ENCODE data around the gene PADI3.

The PADI3 gene, protein sequence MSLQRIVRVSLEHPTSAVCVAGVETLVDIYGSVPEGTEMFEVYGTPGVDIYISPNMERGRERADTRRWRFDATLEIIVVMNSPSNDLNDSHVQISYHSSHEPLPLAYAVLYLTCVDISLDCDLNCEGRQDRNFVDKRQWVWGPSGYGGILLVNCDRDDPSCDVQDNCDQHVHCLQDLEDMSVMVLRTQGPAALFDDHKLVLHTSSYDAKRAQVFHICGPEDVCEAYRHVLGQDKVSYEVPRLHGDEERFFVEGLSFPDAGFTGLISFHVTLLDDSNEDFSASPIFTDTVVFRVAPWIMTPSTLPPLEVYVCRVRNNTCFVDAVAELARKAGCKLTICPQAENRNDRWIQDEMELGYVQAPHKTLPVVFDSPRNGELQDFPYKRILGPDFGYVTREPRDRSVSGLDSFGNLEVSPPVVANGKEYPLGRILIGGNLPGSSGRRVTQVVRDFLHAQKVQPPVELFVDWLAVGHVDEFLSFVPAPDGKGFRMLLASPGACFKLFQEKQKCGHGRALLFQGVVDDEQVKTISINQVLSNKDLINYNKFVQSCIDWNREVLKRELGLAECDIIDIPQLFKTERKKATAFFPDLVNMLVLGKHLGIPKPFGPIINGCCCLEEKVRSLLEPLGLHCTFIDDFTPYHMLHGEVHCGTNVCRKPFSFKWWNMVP
- 0 reads per million in 4 donors for total RNA-seq

DNA sequence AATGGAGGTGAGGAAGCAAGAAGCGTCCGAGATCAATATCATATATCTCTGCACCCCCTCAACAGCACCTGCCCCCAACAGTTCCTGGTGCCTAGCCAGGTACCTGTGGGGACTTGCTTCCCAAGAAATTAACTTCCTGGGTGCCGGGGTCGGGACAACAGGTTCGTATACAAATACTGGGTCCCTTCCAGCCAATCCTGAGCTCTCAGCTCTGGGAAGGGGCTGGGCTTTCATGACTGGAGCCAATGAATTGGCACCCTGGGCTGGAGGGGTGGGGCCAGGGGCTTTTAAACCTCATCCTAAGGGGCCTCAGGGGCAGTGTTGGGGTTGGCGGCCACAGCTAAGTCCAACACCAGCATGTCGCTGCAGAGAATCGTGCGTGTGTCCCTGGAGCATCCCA, at the start of gene PADI3:
Gene PADI3 (plus strand): TSS at position 318 of the 400 bp plus-strand sequence. CDS start 40 bp downstream, at position 358.
- no peak for DNase-seq

DNA sequence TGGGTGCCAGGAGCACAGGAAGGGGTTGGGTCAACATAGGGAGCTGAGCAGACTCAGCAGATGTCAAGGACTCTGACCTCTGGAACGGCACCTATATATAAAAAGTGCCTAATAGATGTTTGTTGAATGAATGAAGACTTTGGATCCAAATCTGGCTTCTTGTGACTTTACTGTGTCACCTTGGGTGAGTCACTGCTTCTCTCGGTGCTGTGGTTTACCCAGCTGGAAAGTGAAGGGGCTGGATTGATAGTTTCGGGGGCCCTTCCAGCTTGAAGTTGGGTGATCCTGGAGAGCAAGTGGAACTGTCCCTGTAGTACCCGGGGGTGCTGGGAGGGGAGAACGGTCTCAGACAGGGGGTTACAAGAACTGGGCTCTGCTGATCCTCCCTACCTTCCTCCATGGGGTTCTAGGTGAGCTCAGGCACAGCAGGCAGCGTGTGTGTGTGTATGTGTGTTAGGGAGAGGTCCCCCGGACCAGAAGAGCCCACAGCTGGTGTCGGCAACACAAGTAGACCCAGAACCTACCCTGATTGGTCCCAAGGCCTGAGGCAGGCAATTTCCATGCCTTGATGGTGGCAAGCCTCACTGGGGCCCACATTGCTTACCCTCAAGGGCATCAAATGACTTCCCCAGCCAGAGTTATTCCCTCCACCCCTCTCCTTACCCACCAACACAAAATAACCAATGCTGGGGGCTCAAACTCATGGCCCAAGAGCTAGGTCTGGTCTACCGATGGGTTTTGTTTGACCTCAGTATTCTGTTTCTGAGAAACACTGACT, 49.4 kb upstream of the PADI3 start:
- DNase-seq = no peak

DNA sequence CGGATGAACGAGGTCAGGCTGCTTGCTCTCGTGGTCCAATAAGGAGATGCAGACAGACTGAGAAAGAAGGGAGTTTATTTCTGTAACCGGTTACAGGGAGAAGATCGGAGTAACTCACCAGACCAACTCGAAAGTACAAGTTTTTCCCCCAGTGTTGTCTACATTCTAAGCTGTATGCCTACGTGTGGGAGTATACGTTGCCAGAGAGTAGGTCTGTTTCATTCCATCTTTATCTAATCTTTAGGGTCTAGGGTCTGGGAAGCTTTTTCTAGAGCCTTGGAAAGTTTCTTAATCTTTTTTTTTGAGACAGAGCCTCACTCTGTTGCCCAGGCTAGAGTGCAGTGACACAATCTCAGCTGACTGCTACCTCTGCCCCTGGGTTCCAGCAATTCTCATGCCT, 48.7 kb upstream of the PADI3 start:
- DNase-seq = no peak

DNA sequence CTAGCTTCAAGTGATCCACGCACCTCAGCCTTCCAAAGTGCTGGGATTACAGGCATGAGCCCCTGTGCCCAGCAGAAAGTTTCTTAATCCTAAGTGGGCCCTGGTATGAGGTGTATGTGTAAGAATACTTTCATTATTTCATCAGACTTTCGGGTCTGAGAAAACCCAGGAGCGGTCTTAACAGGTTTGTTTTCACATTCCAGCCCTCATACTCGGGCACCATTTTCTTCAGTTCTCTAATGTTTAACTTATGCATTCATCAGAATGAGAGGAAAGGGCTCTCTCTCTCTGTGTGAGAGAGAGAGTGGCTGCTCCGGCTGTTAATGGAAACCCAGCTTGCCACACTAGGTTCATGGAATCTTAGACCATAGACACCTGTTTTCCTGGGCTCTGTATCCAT, 48.1 kb upstream of the PADI3 start:
- DNase-seq = no peak

DNA sequence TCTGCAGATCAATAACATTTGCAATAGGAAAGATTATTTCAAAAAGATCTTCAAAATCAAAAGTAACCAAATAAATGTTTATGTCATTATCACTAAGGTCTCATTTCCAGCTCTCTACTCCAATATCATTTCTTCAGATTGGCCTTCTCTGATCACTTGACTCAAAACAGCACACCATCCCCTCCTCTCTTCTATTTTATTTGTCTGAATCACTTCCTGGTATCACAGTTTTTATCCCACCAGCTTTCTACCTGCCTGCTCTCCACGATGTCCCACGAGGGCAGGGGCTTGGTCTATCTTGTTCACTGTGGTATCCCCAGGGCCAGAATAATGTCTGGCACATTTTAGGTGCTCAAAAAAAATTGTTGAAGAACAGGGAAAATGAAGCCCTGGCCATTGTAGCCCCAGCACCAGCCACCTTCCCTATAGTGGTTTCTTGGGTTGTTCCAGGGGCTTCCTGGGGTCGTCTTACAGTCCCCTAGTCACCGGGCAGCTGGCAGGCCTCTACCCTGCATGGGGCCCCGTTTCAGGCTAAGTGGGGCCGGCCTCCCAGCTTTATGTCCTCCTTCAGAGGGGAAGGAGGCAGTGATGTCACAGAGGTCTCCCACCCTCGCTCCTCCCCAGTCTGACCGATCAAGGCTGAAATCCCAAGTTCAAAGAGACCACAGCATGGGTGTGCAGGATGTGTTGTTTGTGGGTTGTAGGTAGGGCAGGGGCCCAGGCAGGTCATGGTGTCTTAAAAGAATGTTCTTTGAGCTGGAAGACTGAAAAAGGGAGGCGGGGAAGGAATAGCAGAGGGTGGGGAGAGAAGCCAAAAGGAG, 47.5 kb upstream of the PADI3 start:
- DNase-seq = no peak

DNA sequence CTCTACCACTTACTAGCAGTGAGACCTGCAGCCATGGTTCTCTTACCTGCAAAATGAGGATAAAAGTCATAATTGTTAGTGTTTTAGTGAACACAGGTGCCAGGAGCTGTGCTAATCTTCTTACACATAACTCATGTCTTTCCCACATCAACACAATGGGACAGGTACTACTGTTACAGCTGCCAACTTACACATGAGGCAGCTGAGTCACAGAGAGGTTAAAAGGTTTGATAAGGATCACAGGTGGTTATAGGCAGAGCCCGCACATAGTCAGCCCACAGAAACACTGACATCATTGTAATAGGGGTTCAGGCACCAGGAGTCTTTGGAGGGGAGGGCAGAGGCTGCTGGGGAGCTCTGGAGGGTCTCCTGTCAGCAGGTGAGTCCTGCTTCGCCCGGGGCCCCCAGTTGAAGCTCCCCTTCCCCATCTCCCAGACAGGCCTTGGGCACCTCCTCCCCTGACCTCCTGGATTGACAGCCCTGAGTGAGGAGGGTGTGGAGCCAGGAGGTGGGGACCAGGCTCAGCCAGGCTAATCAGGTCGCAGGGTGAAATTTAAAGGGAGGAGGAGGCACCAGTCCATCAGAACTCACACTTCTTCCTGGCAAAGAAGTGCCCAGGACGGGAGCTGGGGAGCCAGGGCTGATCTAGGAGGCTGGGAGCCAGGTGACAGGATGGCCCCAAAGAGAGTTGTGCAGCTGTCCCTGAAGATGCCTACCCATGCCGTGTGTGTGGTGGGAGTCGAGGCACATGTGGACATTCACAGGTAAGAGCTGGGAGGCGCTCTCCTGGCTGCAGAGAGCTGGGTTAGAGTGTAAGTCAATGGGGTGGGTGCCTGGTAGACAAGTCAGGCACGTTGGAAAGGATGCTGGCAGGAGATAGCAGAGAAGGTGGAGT, 44.1 kb upstream of the PADI3 start, which contains the start of gene PADI1:
Gene PADI1 (plus strand): TSS at position 583 of the 895 bp plus-strand sequence. CDS start 90 bp downstream, at position 673.
- no peak for DNase-seq

DNA sequence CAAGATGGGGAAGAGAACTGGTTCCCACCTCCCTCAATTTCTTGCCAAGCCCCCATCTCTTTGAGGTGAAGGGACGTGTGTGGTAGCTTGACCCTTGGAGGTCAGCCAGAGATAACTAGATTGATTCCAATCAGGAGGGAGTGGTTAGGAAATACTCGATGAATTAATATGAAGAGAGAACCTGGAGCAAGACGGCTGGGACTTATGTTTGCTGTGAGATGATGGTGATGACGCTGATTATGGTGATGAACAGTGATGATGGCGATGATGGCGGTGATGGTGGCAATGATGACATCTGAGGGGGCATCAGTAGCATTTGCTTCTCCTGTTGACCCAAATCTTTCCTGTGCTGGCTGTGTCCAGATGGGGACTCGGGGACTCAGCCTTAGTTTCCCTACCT, 43.2 kb upstream of the PADI3 start:
- DNase-seq = no peak

DNA sequence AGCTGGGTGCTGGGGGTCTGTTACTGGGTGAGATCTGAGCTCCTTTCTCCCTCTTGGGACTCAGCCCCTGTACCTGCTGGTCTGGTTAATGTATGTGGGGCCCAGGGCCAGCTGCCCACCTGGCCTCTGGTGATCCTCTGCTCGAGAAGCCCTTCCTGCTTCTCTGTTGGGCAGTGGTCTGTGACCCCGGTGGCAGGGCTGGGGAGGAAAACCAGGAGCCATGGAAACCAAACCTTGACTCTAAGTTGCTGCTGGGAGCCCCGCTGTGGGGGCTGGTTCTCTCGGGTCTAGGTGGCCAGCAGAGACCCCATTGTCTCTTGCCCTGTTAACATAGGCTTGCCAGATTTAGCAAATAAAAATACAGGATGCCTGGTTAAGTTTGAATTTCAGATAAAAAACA, 42.7 kb upstream of the PADI3 start:
- no peak for DNase-seq

DNA sequence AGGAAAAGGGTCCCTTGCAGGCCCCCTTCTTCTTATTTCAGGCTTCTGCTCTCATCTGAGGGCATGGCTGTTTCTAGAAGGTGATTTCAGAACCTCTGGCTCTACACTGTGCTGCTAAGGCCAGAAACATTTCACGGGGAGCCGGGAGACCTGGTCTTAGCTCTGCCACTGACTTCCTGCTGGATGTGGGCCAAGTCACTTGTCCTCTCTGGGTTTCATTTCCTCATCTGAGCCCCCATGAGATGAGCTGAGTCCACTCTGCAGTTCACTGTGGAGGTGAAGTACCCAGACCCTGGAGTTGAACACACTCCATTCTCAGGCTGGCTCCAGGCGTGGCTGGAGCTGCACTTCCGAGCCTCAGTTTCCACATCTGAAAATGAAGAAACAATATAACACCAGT, 41.9 kb upstream of the PADI3 start:
- no peak for DNase-seq

DNA sequence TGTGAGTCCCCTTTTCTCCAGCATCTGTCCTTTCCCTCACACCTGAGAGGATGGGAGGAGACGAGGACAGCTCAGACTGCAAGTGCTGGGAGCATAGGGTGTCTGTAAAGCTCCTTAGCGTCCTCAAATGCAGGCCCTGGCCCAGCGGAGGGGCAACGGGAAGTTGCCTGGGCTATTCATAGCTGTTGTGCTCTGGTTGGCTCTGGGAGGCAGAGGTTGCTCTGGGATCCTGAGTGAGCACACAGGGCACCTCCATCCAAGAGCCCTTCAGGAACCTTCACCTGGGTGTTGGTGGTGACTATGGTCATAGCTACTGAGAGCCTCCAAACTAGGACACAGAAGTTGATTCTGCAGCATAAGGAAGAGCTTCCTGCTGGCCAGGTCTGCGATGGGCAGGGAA, 41.4 kb upstream of the PADI3 start:
- DNase-seq = no peak

DNA sequence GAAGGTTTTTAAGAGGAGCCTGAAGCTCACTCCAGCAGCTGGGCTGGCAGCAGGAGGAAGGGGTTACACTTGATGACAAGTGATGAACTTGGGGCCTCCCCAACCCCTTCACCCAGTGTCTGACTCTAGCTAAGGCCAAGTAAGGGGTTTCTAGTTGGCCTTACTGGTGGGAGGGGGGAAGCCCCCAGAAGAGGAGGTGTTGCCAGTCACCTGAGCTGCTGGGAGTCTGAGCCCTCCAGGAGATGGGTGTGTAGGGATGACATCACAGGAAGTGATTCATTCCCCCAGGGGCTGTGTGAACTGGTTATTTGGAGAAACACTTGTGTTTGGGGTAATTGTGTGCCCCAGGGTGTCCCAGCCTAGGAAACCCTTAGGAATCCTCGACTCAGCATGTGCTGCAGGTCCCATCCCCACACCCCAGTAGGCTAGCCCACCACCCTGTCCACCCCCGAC, 40.9 kb upstream of the PADI3 start:
- peak in 1 of 5 donors; percentile 27 for DNase-seq

DNA sequence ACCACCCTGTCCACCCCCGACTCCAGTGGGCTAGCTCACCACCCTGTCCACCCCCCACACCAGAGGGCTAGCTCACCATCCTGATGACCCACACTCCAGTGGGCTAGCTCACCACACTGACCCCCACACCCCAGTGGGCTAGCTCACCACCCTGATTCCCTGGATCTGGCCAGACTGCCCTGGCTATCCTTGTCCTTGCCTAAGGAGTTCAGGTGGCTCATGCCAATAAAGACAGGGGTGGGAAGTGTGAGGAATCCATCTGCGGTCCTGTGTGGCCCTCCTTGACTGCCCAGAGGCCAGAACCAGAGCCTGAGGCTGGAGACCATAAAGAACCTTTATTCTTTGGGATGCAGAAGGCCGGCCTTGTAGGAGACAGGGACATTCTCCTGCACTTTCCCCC, 40.4 kb upstream of the PADI3 start:
- DNase-seq = no peak

DNA sequence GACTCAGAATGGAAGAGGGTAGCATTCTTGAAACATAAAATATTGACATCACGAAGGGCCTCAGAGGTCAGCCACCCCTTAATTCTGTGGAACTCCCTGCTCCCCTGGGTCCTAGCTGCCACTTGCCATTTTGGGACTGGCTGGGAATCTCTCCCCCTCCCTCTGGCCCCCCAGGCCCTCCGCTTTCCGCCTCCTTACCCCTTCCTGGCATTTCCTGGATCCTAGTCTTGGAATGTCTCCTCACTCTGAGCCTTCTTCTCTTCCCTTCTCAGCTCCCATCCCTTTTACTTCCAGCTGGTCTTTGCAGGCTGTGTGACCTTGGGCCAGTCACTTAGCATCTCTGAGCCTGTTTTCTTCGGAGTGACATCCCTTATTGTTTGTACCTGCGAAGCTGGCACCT, 39.5 kb upstream of the PADI3 start:
- DNase-seq = no peak

DNA sequence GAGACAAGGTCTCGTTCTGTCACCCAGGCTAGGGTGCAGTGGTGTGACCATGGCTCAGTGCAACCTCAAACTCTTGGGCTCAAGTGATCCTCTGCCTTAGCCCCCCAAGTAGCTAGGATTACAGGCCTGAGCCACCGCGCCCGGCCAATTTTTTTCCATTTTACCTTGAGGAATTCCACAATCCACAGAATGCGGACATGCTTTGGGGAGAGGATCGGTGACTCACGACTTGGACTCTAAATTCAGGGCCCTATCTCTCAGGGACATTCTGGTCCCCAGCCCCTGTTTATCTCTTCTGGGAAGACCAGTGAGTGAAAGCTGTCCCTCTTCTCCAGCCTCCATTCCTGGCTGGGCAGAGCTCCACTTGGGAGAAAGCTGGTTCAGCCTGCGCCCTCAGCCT, 38.7 kb upstream of the PADI3 start:
- DNase-seq = no peak

DNA sequence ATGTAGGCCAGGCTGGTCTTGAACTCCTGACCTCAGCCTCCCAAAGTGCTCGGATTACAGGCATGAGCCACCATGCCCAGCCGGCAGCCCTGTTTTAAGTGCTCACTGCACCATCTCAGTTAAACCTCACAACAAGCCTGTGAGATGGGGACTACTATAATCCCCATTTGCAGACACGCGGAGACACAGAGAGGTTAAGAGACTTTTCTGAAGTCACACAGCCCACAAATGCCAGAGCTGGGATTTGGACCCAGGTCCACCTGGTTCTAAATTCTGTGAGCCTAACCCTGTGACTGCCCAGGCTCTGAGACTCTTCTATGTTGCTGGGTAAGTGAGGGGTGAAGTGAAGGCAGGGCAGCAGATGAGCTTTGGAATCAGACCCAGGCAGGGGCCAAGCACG, 37.5 kb upstream of the PADI3 start:
- DNase-seq = no peak

DNA sequence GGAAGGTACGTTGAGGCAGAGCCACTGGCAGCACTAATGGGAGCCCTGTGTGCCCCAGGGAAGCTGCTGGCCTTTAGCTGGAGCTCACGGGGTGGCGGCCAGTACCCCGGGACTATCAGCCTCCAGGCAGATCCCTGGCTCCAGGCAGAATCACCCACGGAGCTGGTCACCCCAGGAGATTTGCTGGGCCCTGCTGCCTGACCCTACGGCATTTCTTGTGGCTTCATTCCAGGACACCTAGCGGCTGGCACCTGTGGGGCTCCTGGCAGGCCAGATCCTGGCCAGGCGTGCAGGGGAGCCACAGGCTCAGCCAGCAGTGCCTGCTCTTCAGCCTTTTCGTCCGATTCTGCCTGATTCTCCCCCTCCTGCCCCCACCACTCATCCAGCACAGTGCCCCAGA, 36.9 kb upstream of the PADI3 start:
- no peak for DNase-seq

DNA sequence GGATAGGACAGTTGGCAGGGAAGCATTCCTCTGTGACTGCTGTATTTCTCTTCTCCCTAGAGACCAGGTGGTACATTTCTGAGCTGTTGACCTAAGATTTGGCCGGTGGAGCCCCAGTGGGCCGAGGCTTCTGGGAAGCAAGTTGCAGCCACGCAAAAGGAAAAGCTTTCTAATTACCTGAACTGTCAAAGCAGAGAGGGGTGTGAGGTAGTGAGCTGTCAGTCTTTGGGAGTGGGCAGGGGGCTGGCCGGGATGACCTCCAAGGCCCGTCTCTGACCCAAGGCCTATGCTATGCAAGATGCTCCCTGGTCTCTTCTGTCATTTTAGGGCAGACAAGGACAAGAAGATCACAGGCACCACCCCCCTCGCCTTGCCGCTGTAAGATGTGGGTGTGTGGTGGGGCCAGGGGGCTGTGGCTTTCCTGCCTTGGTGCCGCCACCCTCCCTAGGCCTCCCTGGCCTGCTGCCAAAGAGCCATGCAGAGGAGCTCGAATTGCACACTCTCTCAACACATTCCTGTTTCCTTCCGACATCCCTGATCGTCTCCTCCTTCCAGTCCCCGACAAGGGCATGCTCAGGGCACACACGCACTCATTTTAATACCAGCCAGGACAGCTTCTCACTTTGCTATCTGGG, 36.3 kb upstream of the PADI3 start:
- DNase-seq = peak in 4 of 5 donors; percentile 7 to 55 (median 40)

DNA sequence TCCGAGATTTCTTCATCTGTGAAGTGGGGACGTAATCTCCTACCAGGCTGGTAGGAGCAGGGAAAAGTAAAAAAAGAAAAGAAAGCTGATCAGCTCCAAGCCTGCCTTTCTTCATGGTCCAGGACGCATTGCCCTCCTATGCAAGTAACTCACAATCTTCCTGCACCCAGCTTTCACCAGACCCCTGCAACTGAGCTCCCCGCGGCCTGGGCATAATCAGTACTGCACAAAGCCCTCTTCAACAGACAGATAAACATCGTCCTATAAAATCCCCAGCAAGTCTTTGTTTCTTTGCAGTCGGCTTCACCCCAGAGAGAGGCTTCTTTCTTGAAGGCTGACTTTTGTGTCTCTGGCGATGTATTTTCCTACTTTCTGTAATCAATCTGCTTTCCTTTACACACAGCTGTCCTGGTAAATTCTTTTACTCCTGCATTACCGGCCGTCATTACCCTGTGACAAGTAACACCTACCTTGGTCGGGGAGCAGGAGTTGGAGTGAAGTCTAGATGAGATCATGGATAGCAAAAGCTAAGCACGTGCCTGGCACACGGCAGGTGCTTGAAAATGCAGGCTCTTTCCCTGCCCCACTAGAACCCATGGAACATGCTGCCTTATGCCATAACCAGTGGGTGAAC, 35.6 kb upstream of the PADI3 start:
- DNase-seq = no peak

DNA sequence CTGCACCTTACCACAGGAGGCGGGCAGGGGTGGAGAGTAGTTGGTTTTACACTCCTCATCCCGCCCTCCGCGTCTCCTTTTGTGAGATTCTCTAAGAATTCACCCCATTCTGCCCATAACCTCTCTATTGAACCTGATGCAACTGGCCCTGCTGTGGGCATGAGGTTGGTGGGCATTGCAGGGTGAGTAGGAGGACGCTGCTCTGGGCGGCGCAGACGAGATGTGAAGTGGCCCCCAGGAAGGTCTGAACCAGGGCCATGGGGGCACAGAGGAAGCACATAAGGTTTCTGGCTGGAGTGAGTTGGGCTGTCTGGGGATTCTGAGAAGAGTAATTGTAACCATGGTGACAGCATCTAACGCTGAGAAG, 35.1 kb upstream of the PADI3 start:
- DNase-seq = no peak

DNA sequence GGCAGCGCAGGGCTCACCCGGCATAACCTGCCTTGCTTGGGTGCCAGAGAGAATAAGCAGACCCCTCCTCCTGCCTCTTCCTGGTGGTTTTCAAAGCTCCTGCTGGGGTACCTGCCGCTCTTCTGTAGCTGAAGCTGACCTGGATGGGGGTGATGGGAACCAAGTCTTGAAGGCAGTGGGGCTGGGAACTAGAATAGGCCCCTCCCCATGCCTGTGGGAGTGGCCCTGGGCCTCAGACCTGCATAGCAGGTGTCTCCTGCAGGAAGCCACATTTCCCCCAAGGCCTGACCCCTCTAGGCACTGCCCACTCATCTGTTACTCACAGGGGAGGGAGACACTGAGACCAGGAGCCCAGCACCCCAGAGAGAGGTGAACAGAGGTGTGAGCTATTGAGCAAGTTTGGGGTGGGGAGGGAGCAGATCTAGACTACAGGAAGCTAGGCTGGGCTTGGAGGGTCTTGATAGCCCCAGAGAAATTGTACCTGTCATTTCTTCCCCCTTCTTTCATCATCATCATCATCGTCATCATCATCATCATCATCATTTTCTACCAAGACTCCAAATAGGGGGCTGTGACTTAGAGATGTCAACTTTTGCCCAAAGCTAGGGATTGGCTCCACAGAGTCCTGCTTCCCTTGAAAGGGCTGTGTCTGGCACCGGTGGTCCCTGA, 33.9 kb upstream of the PADI3 start:
- DNase-seq = no peak

Data from T-helper 1 cell (primary cell).